Hepatocyte (in vitro differentiated cells): ENCODE results near the gene SVIL. TPM values are rescaled to one million over a fixed set of nuclear protein-coding genes. Genes with fewer than 3 reads are reported as not detected.

ENCODE experiments used
- DNase-seq: peaks from one replicate; pipeline ENCODE4 v3.0.0-alpha.2; 2016; ENCODE audit warnings: low spot score
- H2AFZ ChIP-seq: fragments of 200-600 bp; sonication (generic); 2 replicates; pipeline ENCODE4 v1.6.0; 2016; ENCODE audit warnings: antibody characterized with exemption, mild to moderate bottlenecking
- H3K27ac ChIP-seq: fragments of 200-600 bp; sonication (generic); 2 replicates; pipeline ENCODE4 v1.5.1; 2016; ENCODE audit warnings: mild to moderate bottlenecking
- H3K27me3 ChIP-seq: fragments of 200-600 bp; sonication (generic); 2 replicates; pipeline ENCODE4 v1.6.1; 2016
- H3K36me3 ChIP-seq: fragments of 200-600 bp; sonication (generic); replicated peaks from 2 replicates; pipeline ENCODE4 v1.5.1; 2016; ENCODE audit warnings: low read depth; ENCODE audit not compliant: insufficient read depth
- H3K4me1 ChIP-seq: fragments of 200-600 bp; sonication (generic); 2 replicates; pipeline ENCODE4 v1.5.1; 2016; ENCODE audit warnings: mild to moderate bottlenecking, moderate library complexity; ENCODE audit not compliant: insufficient read depth
- H3K4me2 ChIP-seq: fragments of 200-600 bp; sonication (generic); 2 replicates; pipeline ENCODE4 v1.6.0; 2016
- H3K4me3 ChIP-seq: fragments of 200-600 bp; sonication (generic); 2 replicates; pipeline ENCODE4 v1.5.1; 2016; ENCODE audit warnings: mild to moderate bottlenecking
- H3K79me2 ChIP-seq: fragments of 200-600 bp; sonication (generic); 2 replicates; pipeline ENCODE4 v1.6.0; 2017; ENCODE audit warnings: mild to moderate bottlenecking
- H3K9me2 ChIP-seq: fragments of 200-600 bp; sonication (generic); replicated peaks from 2 replicates; pipeline ENCODE4 v1.6.0; 2017; ENCODE audit warnings: mild to moderate bottlenecking; ENCODE audit not compliant: insufficient read depth
- H3K9me3 ChIP-seq: fragments of 200-600 bp; sonication (generic); 2 replicates; pipeline ENCODE4 v1.5.1; 2016; ENCODE audit warnings: low read depth, mild to moderate bottlenecking
- H4K20me1 ChIP-seq: fragments of 200-600 bp; sonication (generic); 2 replicates; pipeline ENCODE4 v1.6.0; 2016; ENCODE audit warnings: mild to moderate bottlenecking; ENCODE audit not compliant: insufficient read depth, poor library complexity, severe bottlenecking
- CTCF ChIP-seq: fragments of 200-600 bp; sonication (generic); IDR thresholded peaks from 2 replicates; pipeline ENCODE4 v1.5.1; 2016; ENCODE audit warnings: antibody characterized with exemption, mild to moderate bottlenecking; ENCODE audit not compliant: poor library complexity
- EZH2 ChIP-seq: fragments of 200-600 bp; sonication (generic); IDR thresholded peaks from 2 replicates; pipeline ENCODE4 v1.6.1; 2016; ENCODE audit warnings: antibody characterized with exemption, mild to moderate bottlenecking, borderline replicate concordance
- EZH2phosphoT487 ChIP-seq: fragments of 200-600 bp; sonication (generic); IDR thresholded peaks from one replicate; pipeline ENCODE4 v1.6.1; 2018; ENCODE audit warnings: antibody characterized with exemption, mild to moderate bottlenecking, low read depth, moderate library complexity; ENCODE audit not compliant: unreplicated experiment, severe bottlenecking
- WGBS: methylation state at CpG from one replicate; pipeline ENCODE4 v1.1.6; 2016; ENCODE audit warnings: low lambda C conversion rate; ENCODE audit errors: missing lambda C conversion rate; 5-methylcytosine and 5-hydroxymethylcytosine counted together
- polyA plus RNA-seq: library from polyadenylated mRNA; unstranded; fragments of >200 nt; fragmentation: Nextera tagmentation; extraction: Ambion mirVana; gene quantifications from 2 replicates; pipeline ENCODE4 v1.2.1, GENCODE V29; 2016
- total RNA-seq: library from RNA; depleted of rRNA; stranded (reverse); fragments of >200 nt; gene quantifications from 2 replicates; pipeline ENCODE4 v1.2.3, GENCODE V29; 2014

SVIL gene
- total and polyA plus RNA-seq, 2 experiments from 2014 or later: 24.3 to 36.5 TPM

GRCh38 chr10:29415876-29416275 is 218.9 kb downstream of the SVIL start:
- 75% methylated on average over 2 of the region's 2 CpGs for WGBS

GRCh38 chr10:29414501-29414900 is 220.3 kb downstream of the SVIL start:
- DNase-seq: no peak
- Histone ChIP-seq H3K4me3 (no peak overlapping the region), H3K4me1 (no peaks in the 10 kb centered on the region), H3K36me3 (no peaks in the 10 kb centered on the region), H3K9me2 (no peaks in the 10 kb centered on the region), H3K27ac (no peak overlapping the region), H4K20me1 (no peaks in the 10 kb centered on the region), H3K27me3 (no peaks in the 10 kb centered on the region), H3K9me3 (no peaks in the 10 kb centered on the region), H2AFZ (no peak overlapping the region), H3K4me2 (no peak overlapping the region), H3K79me2 (no peaks in the 10 kb centered on the region)
- WGBS: 44% methylated on average over 1 of the region's 1 CpG
- TF ChIP-seq CTCF (no peak), EZH2 (no peak), EZH2phosphoT487 (no peak)

More at GRCh38 chr10:29415876-29416275, 218.9 kb downstream of the SVIL start:
- no peak for DNase-seq
- no peaks in the 10 kb centered on the region for H3K9me3 ChIP-seq
- H3K4me1 ChIP-seq: no peaks in the 10 kb centered on the region
- no peaks in the 10 kb centered on the region for H3K27me3 ChIP-seq
- H3K36me3 ChIP-seq: no peaks in the 10 kb centered on the region
- no peak overlapping the region for H2AFZ ChIP-seq
- no peaks in the 10 kb centered on the region for H3K79me2 ChIP-seq
- no peak overlapping the region for H3K27ac ChIP-seq
- no peaks in the 10 kb centered on the region for H4K20me1 ChIP-seq
- TF ChIP-seq EZH2phosphoT487: no peak
- no peak for TF ChIP-seq CTCF
- TF ChIP-seq EZH2: no peak
- no peak overlapping the region for H3K4me2 ChIP-seq
- no peaks in the 10 kb centered on the region for H3K9me2 ChIP-seq
- no peak overlapping the region for H3K4me3 ChIP-seq

- no peak for DNase-seq
- 75% methylated on average over 3 of the region's 3 CpGs for WGBS
- no peaks in the 10 kb centered on the region for H4K20me1 ChIP-seq
- H2AFZ ChIP-seq: no peak overlapping the region
- H3K9me2 ChIP-seq: no peaks in the 10 kb centered on the region
- H3K79me2 ChIP-seq: no peaks in the 10 kb centered on the region
- H3K36me3 ChIP-seq: no peaks in the 10 kb centered on the region
- no peaks in the 10 kb centered on the region for H3K27me3 ChIP-seq
- no peaks in the 10 kb centered on the region for H3K4me1 ChIP-seq
- H3K27ac ChIP-seq: no peak overlapping the region
- no peak overlapping the region for H3K4me2 ChIP-seq
- TF ChIP-seq CTCF (no peak), EZH2phosphoT487 (no peak), EZH2 (no peak)
- no peak overlapping the region for H3K4me3 ChIP-seq
- H3K9me3 ChIP-seq: no peaks in the 10 kb centered on the region
These were observed 222.3 kb downstream of the SVIL start for GRCh38 chr10:29412485-29412884.
